PC-3 (cell line): Measurements from ENCODE around the gene VPS36. TPM values are rescaled to one million over a fixed set of nuclear protein-coding genes. Genes with fewer than 3 reads are reported as not detected.

ENCODE experiments used
- ATAC-seq: fragments of 200-7000 bp; cut with Tn5 transposase; 2 replicates; pipeline ENCODE4 v1.9.1; 2020; ENCODE audit warnings: mild to moderate bottlenecking, moderate library complexity
- BruUV-seq: library from RNA; stranded (reverse); fragments of 400-500 nt; replicated peaks from 2 replicates; lab custom pipeline; 2021; lab: Mats Ljungman, UMichigan
- CTCF ChIA-PET: fragments of 300-600 bp; sonication (Branson Sonifier 250); formaldehyde crosslinking; loops from one replicate; lab custom pipeline; 2022; ENCODE audit warnings: antibody characterized with exemption; lab: Charles Lee
- POLR2A ChIA-PET: fragments of 300-600 bp; sonication (Branson Sonifier 250); formaldehyde crosslinking; loops from one replicate; lab custom pipeline; 2022; ENCODE audit warnings: antibody characterized with exemption; ENCODE audit not compliant: unreplicated experiment; lab: Charles Lee
- DNase-seq: peaks from one replicate; pipeline ENCODE4 v3.0.0-alpha.2; 2015
- H2AFZ ChIP-seq: fragments of 300-600 bp; sonication (generic); 2 replicates; pipeline ENCODE4 v1.6.0; 2016; ENCODE audit warnings: antibody characterized with exemption, low read length
- H3F3A ChIP-seq: fragments of 300-600 bp; sonication (generic); one replicate; pipeline ENCODE4 v1.6.0; 2017; ENCODE audit warnings: antibody characterized with exemption, low read length, control low read depth, mild to moderate bottlenecking; ENCODE audit not compliant: unreplicated experiment
- H3K27ac ChIP-seq: fragments of 300-600 bp; sonication (generic); 2 replicates; pipeline ENCODE4 v1.5.1; 2016; ENCODE audit warnings: mild to moderate bottlenecking, low read length
- H3K27me3 ChIP-seq: fragments of 300-600 bp; sonication (generic); 2 replicates; pipeline ENCODE4 v1.6.1; 2016; ENCODE audit warnings: low read length, mixed read lengths
- H3K36me3 ChIP-seq: fragments of 300-600 bp; sonication (generic); 2 replicates; pipeline ENCODE4 v1.6.1; 2016; ENCODE audit warnings: low read depth, mixed run types, low read length, mixed read lengths
- H3K4me1 ChIP-seq: fragments of 300-600 bp; sonication (generic); 2 replicates; pipeline ENCODE4 v1.5.1; 2016; ENCODE audit warnings: low read length; ENCODE audit not compliant: insufficient read depth
- H3K4me2 ChIP-seq: fragments of 300-600 bp; sonication (generic); 2 replicates; pipeline ENCODE4 v1.6.0; 2016; ENCODE audit warnings: low read length
- H3K4me3 ChIP-seq: fragments of 300-600 bp; sonication (generic); 2 replicates; pipeline ENCODE4 v1.5.1; 2016; ENCODE audit warnings: mild to moderate bottlenecking, low read length, mixed read lengths
- H3K79me2 ChIP-seq: fragments of 300-600 bp; sonication (generic); 2 replicates; pipeline ENCODE4 v1.6.1; 2017; ENCODE audit warnings: low read length, mixed read lengths
- H3K9ac ChIP-seq: fragments of 300-600 bp; sonication (generic); 2 replicates; pipeline ENCODE4 v1.6.0; 2016; ENCODE audit warnings: mild to moderate bottlenecking, low read length
- H3K9me2 ChIP-seq: fragments of 300-600 bp; sonication (generic); replicated peaks from 2 replicates; pipeline ENCODE4 v1.6.1; 2016; ENCODE audit warnings: mixed run types, low read length, mixed read lengths
- H3K9me3 ChIP-seq: fragments of 300-600 bp; sonication (generic); 2 replicates; pipeline ENCODE4 v1.6.1; 2016; ENCODE audit warnings: low read length, mixed read lengths
- H4K20me1 ChIP-seq: fragments of 300-600 bp; sonication (generic); 2 replicates; pipeline ENCODE4 v1.6.1; 2016; ENCODE audit warnings: low read length, mixed read lengths
- CTCF ChIP-seq: fragments of 300-600 bp; sonication (generic); conservative IDR thresholded peaks from 2 replicates; pipeline ENCODE4 v1.5.1; 2017; ENCODE audit warnings: antibody characterized with exemption, low read depth, mild to moderate bottlenecking, low read length
- EZH2 ChIP-seq: fragments of 300-600 bp; sonication (generic); IDR thresholded peaks from one replicate; pipeline ENCODE4 v1.6.1; 2017; ENCODE audit warnings: antibody characterized with exemption, mild to moderate bottlenecking, low read length; ENCODE audit not compliant: unreplicated experiment
- EZH2phosphoT487 ChIP-seq: fragments of 300-600 bp; sonication (generic); IDR thresholded peaks from 2 replicates; pipeline ENCODE4 v1.6.1; 2018; ENCODE audit warnings: mild to moderate bottlenecking, antibody characterized with exemption, low read length, borderline replicate concordance
- intact Hi-C: fragments of 100-400 bp; cut with micrococcal nuclease; formaldehyde crosslinking; loops from 2 replicates; pipeline ENCODE4 v1.9.0; 2023
- total RNA-seq: library from RNA; depleted of rRNA; stranded (reverse); fragments of >200 nt; gene quantifications from 2 replicates; pipeline ENCODE4 v1.2.3, GENCODE V29; 2014

VPS36 gene
- total RNA-seq, 1 experiment from 2014 or later = 10.1 TPM

DNA sequence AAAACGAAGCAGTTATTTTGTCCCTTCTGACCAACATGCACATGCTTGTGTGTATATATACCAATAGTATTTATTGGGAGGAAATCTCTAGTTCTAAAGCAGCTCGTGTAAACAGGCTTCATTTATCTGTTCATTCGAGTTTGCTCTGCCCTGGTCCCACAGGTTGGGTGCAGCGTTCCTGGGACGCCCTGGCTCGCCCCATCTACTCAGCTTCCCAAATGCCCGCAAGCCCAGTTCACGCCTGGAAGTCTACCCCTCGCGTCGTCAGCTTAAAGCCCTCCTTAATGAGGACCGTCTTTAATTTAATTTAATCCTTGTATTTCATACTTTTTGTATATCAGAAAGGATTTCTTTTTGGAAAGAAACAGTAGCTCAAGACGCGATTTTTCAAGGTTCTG is 45.1 kb downstream of the VPS36 start:
- no peak overlapping the region for H3K27ac ChIP-seq
- no peaks in the 10 kb centered on the region for H4K20me1 ChIP-seq
- BruUV-seq = no TSS peak
- intact Hi-C loops = loop anchor here (10.0 kb wide), 1 partner anchor 61 kb away; no protein-coding TSS in a partner anchor
- peak overlapping the region; percentile 95 for H3K4me2 ChIP-seq
- no peaks in the 10 kb centered on the region for H3K9me3 ChIP-seq
- H3K9ac ChIP-seq = 0 out of 2 replicates have a peak overlapping the region, but pooled peaks have one; percentile 15
- no peaks in the 10 kb centered on the region for H3K27me3 ChIP-seq
- H2AFZ ChIP-seq = peak overlapping the region; percentile 92
- ChIA-PET POLR2A (no interaction called here), CTCF (no interaction called here)
- peak; percentile 39 for ATAC-seq
- H3K79me2 ChIP-seq = no peaks in the 10 kb centered on the region
- peaks cover 4% of the 10 kb centered on the region; the same call in 1 of the 2 replicates for H3K4me1 ChIP-seq
- H3K9me2 ChIP-seq = no peaks in the 10 kb centered on the region
- H3K36me3 ChIP-seq = no peaks in the 10 kb centered on the region
- H3K4me3 ChIP-seq = peak overlapping the region; percentile 82
- DNase-seq = no peak
- no peaks in the 10 kb centered on the region for H3F3A ChIP-seq
- no peak for TF ChIP-seq EZH2
- no peak for TF ChIP-seq EZH2phosphoT487
- TF ChIP-seq CTCF = no peak

DNA sequence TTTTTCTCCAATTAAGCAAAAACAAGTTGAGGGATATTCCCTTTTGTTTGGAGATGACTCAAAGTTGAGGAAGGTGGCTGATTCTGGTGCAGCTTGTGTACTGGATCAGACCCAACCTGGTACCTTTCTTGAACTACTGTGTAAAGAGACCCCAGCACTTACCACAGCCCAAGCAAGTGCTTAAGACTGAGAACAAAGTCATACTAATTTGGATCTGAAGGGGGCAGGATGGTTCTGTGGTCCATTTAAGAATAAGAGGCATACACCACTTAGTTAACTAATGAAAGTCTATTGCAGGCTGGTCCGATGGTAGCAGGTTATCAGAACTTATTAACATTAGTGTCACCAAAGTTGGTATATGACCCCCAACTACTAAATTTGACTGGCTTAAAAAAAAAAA is 50.7 kb downstream of the VPS36 start:
- Histone ChIP-seq H3K27me3 (no peaks in the 10 kb centered on the region), H3K36me3 (no peaks in the 10 kb centered on the region), H3K9ac (no peak overlapping the region), H2AFZ (no peak overlapping the region), H3F3A (no peaks in the 10 kb centered on the region), H3K9me3 (no peaks in the 10 kb centered on the region), H3K27ac (no peak overlapping the region), H3K9me2 (no peaks in the 10 kb centered on the region), H3K4me3 (no peak overlapping the region), H3K4me2 (no peak overlapping the region), H3K79me2 (no peaks in the 10 kb centered on the region), H4K20me1 (no peaks in the 10 kb centered on the region), H3K4me1 (peaks cover 4% of the 10 kb centered on the region; the same call in 1 of the 2 replicates)
- ATAC-seq = no peak
- no peak for DNase-seq
- no TSS peak for BruUV-seq
- ChIA-PET POLR2A (no interaction called here), CTCF (no interaction called here)
- TF ChIP-seq CTCF (no peak; the same call in 1 of the 2 replicates), EZH2 (no peak), EZH2phosphoT487 (no peak)
- intact Hi-C loops = loop anchor here (2.0 to 10.0 kb wide), 2 partner anchors 51 to 55 kb away; partner anchors contain the start of gene VPS36

- Histone ChIP-seq H3K9me2 (no peaks in the 10 kb centered on the region), H3K27ac (no peak overlapping the region), H4K20me1 (no peaks in the 10 kb centered on the region), H2AFZ (no peak overlapping the region), H3K27me3 (no peaks in the 10 kb centered on the region), H3K79me2 (no peaks in the 10 kb centered on the region), H3K9ac (no peak overlapping the region), H3F3A (no peaks in the 10 kb centered on the region), H3K9me3 (no peaks in the 10 kb centered on the region), H3K4me2 (no peak overlapping the region), H3K4me3 (no peak overlapping the region), H3K4me1 (no peaks in the 10 kb centered on the region), H3K36me3 (no peaks in the 10 kb centered on the region)
- intact Hi-C loops = loop anchor here (2.0 kb wide), 1 partner anchor 52 kb away; the partner anchor contains the start of gene VPS36
- ChIA-PET POLR2A (no interaction called here), CTCF (no interaction called here)
- TF ChIP-seq EZH2phosphoT487 = no peak
- TF ChIP-seq CTCF = no peak
- TF ChIP-seq EZH2 = no peak
- BruUV-seq = no TSS peak
- ATAC-seq = no peak
- no peak for DNase-seq
These were observed 51.4 kb downstream of the VPS36 start for GRCh38 chr13:52399046-52399445.
